SH-SY5Y (cell line): ENCODE results near the gene NKAIN2.

Experiments
- GATA2 ChIP-seq: IDR thresholded peaks from 2 replicates; pipeline ENCODE4 v1.6.1; 2011; ENCODE audit warnings: mild to moderate bottlenecking, low read depth, low read length
- GATA3 ChIP-seq: IDR thresholded peaks from 2 replicates; pipeline ENCODE4 v1.6.1; 2011; ENCODE audit warnings: low read depth, mild to moderate bottlenecking, low read length, moderate library complexity

The NKAIN2 gene

DNA sequence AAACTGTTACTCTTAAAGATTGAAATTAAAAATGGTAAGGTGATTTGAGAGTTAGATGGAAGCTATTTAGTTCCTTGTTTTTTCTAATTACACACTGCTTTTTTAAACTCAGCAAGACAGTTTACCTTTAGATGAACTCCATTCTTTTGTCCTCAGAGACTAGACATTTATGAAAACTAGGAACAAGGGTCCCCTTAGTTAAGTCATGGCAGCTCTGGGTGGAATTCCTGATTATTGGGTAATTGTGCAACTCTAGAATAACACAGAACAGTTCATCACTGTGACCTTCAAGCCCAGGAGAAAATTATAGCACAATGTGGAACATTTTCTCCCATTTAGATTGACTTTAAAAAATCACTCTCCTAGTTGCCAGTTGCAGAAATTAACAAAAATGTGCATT lies 251.7 kb downstream of the NKAIN2 start:
- TF ChIP-seq GATA3 (no peak), GATA2 (no peak)

DNA sequence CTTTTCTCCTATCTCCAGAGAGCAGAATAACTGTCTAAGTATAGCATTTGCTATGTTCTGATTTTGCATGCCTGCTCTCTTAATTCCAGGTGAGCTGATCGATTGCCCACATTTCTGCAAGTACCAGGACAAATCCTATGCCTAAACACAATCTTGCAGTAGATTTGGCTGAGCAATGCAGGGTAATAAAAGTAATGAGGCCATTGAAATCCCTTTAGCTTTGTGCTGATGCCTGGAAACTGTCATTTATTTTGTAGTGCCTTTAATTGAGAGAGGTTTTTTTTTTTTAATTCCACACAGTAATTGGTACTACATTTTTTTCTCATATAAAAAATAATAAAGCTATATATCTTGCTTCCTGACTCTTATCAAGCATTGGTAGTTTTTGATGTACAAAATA lies 252.3 kb downstream of the NKAIN2 start:
- TF ChIP-seq GATA2 (no peak), GATA3 (no peak)

GRCh38 chr6:124056407-124057334 lies 253.0 kb downstream of the NKAIN2 start:
- TF ChIP-seq GATA2, result no peak

DNA sequence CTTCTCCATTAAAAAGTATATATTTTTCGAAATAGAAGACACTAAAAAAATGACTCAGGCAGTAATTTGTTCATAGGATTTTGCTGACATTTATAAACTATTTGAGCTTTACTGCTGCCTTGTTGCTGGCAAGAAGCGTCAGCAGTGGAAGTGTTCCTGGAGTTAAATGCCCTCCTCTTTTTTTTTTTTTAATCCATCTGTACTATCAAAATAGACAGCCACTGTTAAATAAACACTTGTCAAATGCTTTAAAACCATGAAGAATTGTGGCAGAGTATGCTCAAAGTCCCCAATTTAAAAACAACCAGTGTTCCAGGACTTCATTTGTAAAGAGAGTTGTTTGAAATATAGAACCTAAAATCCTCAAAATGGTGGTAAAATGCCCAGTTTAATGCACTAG lies 253.8 kb downstream of the NKAIN2 start:
- TF ChIP-seq GATA2 (no peak), GATA3 (no peak)

DNA sequence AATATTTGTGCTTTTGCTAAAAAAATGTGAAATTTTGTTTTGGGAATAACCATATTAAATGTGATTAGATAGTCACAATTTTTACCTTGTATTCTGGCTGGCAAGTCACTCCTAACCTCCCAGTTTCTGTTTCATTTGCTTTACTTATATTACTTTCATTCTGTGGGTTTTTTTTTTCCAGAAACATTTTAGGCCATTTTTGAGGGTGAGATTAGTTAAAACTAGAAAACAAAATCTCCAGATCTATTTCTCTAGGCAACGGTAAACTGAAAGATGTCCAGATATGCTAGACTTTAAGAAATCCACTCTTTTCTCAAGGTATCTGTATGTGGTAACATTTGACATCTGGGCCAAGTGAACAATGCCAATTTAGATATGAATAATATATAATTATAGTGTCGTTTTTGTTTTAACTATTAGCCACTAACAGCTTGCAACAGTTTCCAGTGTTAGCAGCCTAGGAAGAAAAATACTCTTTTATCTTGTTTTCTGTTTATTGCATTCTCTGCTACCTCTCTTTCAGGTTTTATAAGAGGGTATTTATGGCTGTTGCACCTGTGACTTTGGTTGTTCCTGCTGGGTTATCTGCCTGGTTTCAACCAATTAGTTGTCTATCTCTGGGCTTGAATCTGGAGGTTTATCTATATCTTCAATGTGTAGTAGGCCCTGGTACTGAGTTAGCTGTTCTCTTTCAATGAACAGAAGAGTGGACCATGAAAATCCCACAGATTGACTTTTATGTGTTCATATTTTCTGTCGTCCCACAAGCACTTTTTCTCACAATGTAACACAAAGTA lies 260.9 kb downstream of the NKAIN2 start:
- TF ChIP-seq GATA2, result no peak
- no peak for TF ChIP-seq GATA3

DNA sequence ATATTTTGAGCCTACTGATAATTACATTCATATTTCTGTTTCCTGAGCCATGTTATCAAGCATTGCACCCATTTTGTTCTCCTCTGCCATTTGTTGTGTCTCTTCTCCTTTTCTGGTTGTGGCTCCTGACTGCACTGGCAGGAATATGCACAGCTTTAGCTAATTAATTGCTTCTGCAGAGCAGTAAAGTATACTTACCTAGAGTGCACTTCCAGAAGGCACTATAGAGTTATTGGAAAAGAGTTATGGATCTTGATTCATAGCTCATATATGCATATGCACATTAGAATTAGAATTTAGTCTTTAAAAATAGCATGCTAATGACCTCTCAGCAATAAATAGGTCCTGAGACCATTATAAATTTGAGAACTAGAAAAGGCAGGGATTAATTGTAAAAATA lies 262.6 kb downstream of the NKAIN2 start:
- TF ChIP-seq GATA2 (no peak), GATA3 (no peak)

GRCh38 chr6:124066946-124067552 lies 263.4 kb downstream of the NKAIN2 start:
- TF ChIP-seq GATA2 (no peak), GATA3 (no peak)

- TF ChIP-seq GATA2, result no peak
- no peak for TF ChIP-seq GATA3
Measured at GRCh38 chr6:124069230-124069950, 265.7 kb downstream of the NKAIN2 start.

GRCh38 chr6:124073021-124073420 lies 269.4 kb downstream of the NKAIN2 start:
- no peak for TF ChIP-seq GATA3
- no peak for TF ChIP-seq GATA2

DNA sequence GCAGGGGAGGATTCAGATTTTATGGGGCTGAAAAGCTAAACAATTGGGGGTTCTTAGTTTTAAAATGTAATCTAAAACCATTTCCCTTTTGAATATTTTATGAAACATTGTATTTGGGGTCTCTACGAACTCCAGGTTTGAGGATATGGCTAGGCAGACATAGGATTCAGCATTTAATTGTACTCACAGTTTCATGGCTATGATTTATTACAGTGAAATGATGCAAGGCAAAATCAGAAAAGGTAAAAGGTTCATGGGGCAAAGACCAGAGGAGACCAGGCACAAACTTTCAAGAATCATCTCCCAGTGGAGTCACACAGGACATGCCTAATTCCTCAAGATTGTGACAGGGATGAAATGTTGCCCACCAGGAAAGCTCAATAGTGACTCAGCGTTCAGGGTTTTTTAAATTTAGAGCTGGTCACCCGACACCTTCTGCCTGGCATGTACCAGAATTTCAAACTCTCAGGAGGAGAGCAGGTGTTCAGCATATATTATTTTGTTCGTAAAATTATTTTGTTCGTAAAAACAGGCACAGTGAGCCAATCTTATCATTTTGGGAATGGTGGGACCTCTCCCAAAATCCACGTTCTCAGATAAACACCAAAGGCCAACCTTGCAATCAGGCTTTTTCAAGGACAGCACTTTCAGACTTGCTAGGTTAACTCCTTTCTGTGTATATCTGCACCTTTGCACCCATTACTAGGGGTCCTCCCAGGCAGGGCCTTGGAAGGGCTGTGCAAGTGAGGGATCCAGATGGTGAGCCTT lies 270.3 kb downstream of the NKAIN2 start:
- no peak for TF ChIP-seq GATA3
- TF ChIP-seq GATA2, result no peak

GRCh38 chr6:124074606-124075005 lies 270.9 kb downstream of the NKAIN2 start:
- TF ChIP-seq GATA3, result no peak
- TF ChIP-seq GATA2, result no peak

GRCh38 chr6:124076336-124077048 lies 272.8 kb downstream of the NKAIN2 start:
- TF ChIP-seq GATA3, result no peak
- no peak for TF ChIP-seq GATA2
